ENCODE data around the gene HTATIP2.

GRCh38 chr11:20321177-20321576 lies 42.3 kb upstream of the HTATIP2 start:
- TF ChIP-seq CREB5 (CRISPR knock-in tag; IDR thresholded peaks at IDR 0.05; ENCODE audit: low read depth) (no peak), ZFP30 (CRISPR knock-in tag; IDR thresholded peaks at IDR 0.05) (no peak), ZFP3 (CRISPR knock-in tag; IDR thresholded peaks at IDR 0.05) (no peak), RARB (CRISPR knock-in tag; IDR thresholded peaks at IDR 0.05) (no peak), PATZ1 (CRISPR knock-in tag; IDR thresholded peaks at IDR 0.05; ENCODE audit: borderline replicate concordance) (no peak), OSR1 (CRISPR knock-in tag; IDR thresholded peaks at IDR 0.05) (no peak)

Data from SK-N-SH treated with all-trans-retinoic acid at 6 μM for 48 hours (cell line).